ENCODE measurements around the gene GPR152. TPM values are rescaled to one million over a fixed set of nuclear protein-coding genes. Genes with fewer than 3 reads are reported as not detected.

The GPR152 gene
- total RNA-seq, 1 experiment from 2014 or later, result not detected

- Histone ChIP-seq H2BK12ac (ENCODE audit: insufficient read length, low read depth, low read length) (no peak overlapping the region), H3T11ph (ENCODE audit: low read length) (no peak overlapping the region), H3K23ac (ENCODE audit: insufficient read length, low read depth, low read length) (no peak overlapping the region), H4K20me1 (ENCODE audit: control insufficient read depth, insufficient read depth, insufficient read length) (no peaks in the 10 kb centered on the region), H2AK5ac (ENCODE audit: insufficient read length, low read length) (no peak overlapping the region), H3K4me2 (ENCODE audit: insufficient read depth, insufficient read length, low read length) (no peak overlapping the region), H4K5ac (ENCODE audit: insufficient read length, low read depth, low read length) (no peak overlapping the region), H2BK120ac (ENCODE audit: low read depth, low read length, poor library complexity, severe bottlenecking) (no peak overlapping the region), H4K8ac (replicated peaks; ENCODE audit: insufficient read length, low read depth, low read length) (no peak overlapping the region), H3K4ac (ENCODE audit: low read depth, low read length) (no peak overlapping the region), H3K18ac (ENCODE audit: insufficient read length, low read depth, low read length) (no peak overlapping the region), H3K14ac (ENCODE audit: insufficient read depth, low read length) (no peak overlapping the region), H3K56ac (ENCODE audit: insufficient read length, low read depth, low read length) (no peak overlapping the region), H3K79me2 (ENCODE audit: insufficient read depth, low read length) (peaks cover under 1% of the 10 kb centered on the region; the same call in 1 of the 2 replicates), H2BK5ac (ENCODE audit: insufficient read length, low read length) (no peak overlapping the region), H2BK15ac (ENCODE audit: low read depth, low read length) (no peak overlapping the region), H3K23me2 (ENCODE audit: insufficient read length, low read depth, low read length, poor library complexity, severe bottlenecking) (peaks cover 4% of the 10 kb centered on the region), H3K79me1 (ENCODE audit: insufficient read depth, low read depth, low read length, poor library complexity, severe bottlenecking) (peaks cover 2% of the 10 kb centered on the region), H3K27me3 (ENCODE audit: insufficient read depth, low read length) (no peaks in the 10 kb centered on the region), H3K4me1 (ENCODE audit: insufficient read depth, low read length) (0 out of 2 replicates have a peak, but pooled peaks cover under 1% of the 10 kb centered on the region), H3K27ac (ENCODE audit: insufficient read length, low read depth, low read length) (no peak overlapping the region), H3K9me3 (ENCODE audit: control insufficient read depth, low read depth, low read length) (no peaks in the 10 kb centered on the region), H4K91ac (ENCODE audit: insufficient read length, low read depth, low read length) (no peak overlapping the region), H2BK20ac (ENCODE audit: low read depth, low read length, poor library complexity, severe bottlenecking) (no peak overlapping the region), H3K9ac (ENCODE audit: extremely low read depth, insufficient read length, low read length) (no peak overlapping the region), H2AFZ (ENCODE audit: low read length) (no peak overlapping the region)
- Mint-ChIP-seq H3K4me3 (no peak overlapping the region), H3K4me1 (peaks cover 12 to 22% of the 10 kb centered on the region in 2 experiments), H3K27ac (no peak overlapping the region), H3K36me3 (ENCODE audit: insufficient read depth in 1 of 3, low read depth in 3 of 3) (no peaks in the 10 kb centered on the region), H3K27me3 (ENCODE audit: low read depth) (peaks cover 18% of the 10 kb centered on the region), H3K9me3 (no peaks in the 10 kb centered on the region)
- DNase-seq, result no peak
- WGBS (ENCODE audit: extremely low coverage, insufficient read length, low lambda C conversion rate), result no CpG with 5 or more reads among the region's 9 CpGs
- TF ChIP-seq CTCF (conservative IDR thresholded peaks at IDR 0.05), result no peak
Measured at GRCh38 chr11:67405688-67406339, 46.7 kb downstream of the GPR152 start.
